ENCODE results near the gene TMCO1.

- TF ChIP-seq RAD21 (conservative IDR thresholded peaks at IDR 0.05 in 1 of 2, IDR thresholded peaks at IDR 0.05 in 1 of 2) (no peak), CTCF (IDR thresholded peaks at IDR 0.05) (no peak), PBX3 (IDR thresholded peaks at IDR 0.05) (no peak)
These were observed 19.1 kb upstream of the TMCO1 start for GRCh38 chr1:165787741-165788140.

Data from A549 (cell line).